ENCODE measurements around the gene MYL6.

GRCh38 chr12:56204275-56204674, 46.1 kb downstream of the MYL6 start:
- TF ChIP-seq, protein P1, sequence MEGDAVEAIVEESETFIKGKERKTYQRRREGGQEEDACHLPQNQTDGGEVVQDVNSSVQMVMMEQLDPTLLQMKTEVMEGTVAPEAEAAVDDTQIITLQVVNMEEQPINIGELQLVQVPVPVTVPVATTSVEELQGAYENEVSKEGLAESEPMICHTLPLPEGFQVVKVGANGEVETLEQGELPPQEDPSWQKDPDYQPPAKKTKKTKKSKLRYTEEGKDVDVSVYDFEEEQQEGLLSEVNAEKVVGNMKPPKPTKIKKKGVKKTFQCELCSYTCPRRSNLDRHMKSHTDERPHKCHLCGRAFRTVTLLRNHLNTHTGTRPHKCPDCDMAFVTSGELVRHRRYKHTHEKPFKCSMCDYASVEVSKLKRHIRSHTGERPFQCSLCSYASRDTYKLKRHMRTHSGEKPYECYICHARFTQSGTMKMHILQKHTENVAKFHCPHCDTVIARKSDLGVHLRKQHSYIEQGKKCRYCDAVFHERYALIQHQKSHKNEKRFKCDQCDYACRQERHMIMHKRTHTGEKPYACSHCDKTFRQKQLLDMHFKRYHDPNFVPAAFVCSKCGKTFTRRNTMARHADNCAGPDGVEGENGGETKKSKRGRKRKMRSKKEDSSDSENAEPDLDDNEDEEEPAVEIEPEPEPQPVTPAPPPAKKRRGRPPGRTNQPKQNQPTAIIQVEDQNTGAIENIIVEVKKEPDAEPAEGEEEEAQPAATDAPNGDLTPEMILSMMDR (IDR thresholded peaks at IDR 0.05): no peak
- no peak for TF ChIP-seq POLR2A (IDR thresholded peaks at IDR 0.05)

Measured in uterus (tissue), 2 donors.